Urothelium cell line (cell line): Measurements from ENCODE around the gene SUCLG2.

Source experiments
- DNase-seq: peaks from one replicate; pipeline ENCODE4 v3.0.0; 2011; ENCODE audit warnings: low spot score, mixed read lengths
- FAIRE-seq: peaks from 2 replicates; lab custom pipeline; 2011; peaks lifted over from hg19 to GRCh38; lab: Jason Lieb, UNC

The SUCLG2 gene

GRCh38 chr3:67405193-67405592 lies 249.2 kb downstream of the SUCLG2 start:
- no peak for FAIRE-seq

DNA sequence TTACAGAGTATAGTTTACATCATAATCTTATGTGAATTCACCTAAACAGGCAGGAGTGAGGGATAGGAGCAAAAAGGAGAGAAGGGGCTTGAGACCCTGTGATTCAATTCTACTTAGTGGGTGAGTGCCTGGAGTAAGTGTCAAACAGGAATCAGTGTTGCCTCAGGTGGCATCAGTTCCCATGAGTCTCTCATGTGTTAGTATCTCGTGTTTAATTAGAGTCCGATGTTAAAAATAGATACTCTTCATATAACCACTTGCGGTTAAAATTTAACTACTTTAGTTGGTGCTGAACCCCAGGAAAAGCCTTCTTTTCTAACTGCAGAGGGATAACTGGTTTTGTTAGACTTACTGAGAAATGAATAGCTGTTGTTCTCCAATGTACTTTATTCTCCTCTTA lies 251.5 kb downstream of the SUCLG2 start:
- DNase-seq (no peak), FAIRE-seq (no peak)

More at GRCh38 chr3:67405193-67405592, 249.2 kb downstream of the SUCLG2 start:
- DNase-seq = no peak

DNA sequence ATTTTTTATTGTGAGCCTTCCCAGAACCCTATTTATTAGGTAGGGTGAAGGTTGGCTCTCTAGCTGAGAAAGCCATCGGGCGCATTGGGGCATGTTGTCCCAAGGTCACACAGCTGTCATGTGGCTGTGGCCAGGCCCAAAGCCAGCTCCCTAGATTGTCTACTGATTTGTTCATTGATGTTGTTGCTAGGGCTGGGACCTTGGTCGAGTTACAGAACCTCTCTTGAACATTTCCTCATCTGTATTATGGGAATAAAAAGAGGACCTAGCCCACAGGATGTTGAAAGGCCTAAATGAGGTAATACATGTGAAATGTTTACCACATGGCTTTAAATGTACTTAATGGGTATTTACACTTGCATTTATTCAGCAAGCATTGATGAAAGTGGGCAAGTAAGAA lies 252.5 kb downstream of the SUCLG2 start:
- no peak for FAIRE-seq
- DNase-seq = no peak

DNA sequence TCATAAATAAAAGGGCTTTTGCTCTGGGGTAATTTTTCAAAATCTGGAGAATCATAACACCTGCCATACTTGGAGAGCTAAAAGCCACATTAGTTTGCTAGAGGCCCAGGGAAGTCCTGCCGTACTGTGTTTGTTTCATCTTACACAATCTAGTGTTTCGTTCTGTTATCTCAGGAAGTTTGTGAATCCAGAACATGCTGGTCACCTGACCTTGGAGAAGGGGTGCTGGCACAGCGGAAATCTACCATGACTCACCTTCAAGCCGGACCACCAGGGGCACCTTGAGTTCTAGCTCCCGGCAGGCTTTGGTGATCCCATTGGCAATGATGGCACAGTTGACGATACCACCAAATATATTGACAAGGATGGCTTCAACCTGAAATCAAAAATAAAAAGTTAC lies 253.9 kb downstream of the SUCLG2 start:
- FAIRE-seq (no peak), DNase-seq (no peak)

DNA sequence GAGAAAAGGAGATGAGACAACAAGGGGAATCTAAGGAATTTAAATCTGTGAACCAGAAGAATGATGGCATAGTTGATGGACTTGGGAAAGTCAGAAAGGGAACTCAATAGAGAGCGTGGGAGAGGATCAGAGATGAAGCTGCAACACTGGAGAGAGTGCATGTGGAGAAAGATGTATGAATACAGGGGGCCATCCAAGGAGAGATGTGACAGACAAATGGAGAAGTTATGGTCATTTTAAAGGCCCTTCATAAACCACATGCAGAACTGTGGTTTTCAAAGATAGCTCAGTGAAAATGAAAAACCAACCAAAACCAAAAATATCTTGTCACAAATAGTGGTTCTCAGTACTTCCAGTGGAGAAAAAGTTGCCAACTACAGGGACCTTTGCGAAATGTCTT lies 265.2 kb downstream of the SUCLG2 start:
- DNase-seq (no peak), FAIRE-seq (no peak)

- no peak for DNase-seq
- no peak for FAIRE-seq
Measured at GRCh38 chr3:67388738-67389137, 265.7 kb downstream of the SUCLG2 start.

DNA sequence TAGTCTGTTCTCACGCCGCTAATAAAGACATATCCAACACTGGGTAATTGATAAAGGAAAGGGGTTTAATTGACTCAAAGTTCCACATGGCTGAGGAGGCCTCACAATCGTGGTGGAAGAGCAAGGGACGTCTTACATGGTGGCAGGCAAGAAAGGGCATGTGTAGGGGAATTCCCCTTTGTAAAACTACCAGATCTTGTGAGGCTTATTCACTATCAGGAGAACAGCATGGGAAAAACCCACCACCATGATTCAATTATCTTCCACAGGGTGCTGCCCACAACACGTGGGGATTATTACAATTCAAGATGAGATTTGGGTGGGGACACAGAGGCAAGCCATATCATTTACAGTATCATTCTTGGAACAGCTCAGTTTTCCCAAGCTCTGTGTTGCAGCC lies 268.0 kb downstream of the SUCLG2 start:
- DNase-seq = no peak
- FAIRE-seq = no peak

GRCh38 chr3:67384760-67385397 lies 269.5 kb downstream of the SUCLG2 start:
- FAIRE-seq = no peak
- DNase-seq = peak; percentile 38

- FAIRE-seq = no peak
- no peak for DNase-seq
Measured at GRCh38 chr3:67384016-67384415, 270.4 kb downstream of the SUCLG2 start.

DNA sequence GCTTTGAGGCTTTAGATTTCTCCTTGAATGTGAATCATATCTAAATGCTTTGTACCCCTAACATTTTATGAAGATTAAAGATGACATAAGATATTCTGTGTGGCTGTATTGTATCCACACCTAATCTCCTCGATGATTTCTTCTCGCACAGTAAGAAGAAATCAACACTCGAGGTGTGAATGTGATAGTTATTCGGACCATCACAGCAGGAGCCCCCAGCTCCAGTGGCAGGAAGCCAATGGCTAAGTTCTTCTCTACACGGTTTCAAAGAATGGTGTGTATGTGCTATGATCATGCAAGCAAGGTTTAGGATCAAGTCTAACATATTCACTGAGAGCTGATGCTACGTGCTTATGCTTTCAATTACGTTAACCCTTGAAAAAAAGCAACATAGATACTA lies 271.0 kb downstream of the SUCLG2 start:
- no peak for DNase-seq
- no peak for FAIRE-seq

- no peak for DNase-seq
- FAIRE-seq = no peak
Measured at GRCh38 chr3:67382536-67382935, 271.9 kb downstream of the SUCLG2 start.

- no peak for DNase-seq
- FAIRE-seq = no peak
Measured at GRCh38 chr3:67381667-67382272, 272.6 kb downstream of the SUCLG2 start.

DNA sequence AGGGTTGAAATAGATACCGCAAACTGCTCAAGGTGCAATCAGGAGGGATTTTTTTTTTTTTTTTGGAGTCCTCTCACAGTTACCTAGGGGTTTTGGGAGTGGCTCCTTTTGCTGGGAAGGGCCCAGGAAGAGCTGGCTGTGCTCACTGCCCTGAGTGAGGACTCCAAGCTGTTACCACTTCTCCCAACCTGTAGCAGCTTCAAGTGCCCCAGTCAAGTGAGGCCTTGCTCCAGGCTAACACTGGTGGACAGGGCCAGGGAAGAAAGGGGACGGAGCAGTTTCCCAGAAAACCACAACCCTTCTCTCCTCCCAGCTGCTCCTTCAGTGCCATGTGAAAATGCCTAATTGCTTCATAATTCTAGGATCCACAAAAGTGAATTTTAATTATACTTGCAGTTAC lies 274.3 kb downstream of the SUCLG2 start:
- no peak for DNase-seq
- FAIRE-seq = no peak

DNA sequence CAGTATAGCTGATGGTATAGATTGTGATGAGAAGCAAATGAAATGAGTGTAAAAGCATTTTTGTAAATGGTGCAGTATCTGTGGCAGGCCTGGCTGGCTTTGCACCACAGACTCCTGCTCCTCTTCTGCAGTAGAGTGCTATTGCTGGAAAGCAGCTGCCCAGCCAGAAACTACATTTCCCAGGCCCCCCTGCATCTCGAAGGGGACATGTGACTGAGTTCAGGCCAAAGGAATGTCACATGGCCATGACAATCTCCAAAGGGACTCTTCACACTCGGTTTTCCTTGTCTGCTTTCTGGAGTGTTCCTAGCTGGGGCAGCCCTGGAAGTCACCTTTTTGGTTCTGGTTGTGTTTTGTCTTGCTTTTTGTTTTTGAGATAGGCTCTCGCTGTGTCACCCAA lies 277.1 kb downstream of the SUCLG2 start:
- FAIRE-seq = no peak
- DNase-seq = no peak

- no peak for DNase-seq
- FAIRE-seq = no peak
Measured at GRCh38 chr3:67376416-67376815, 278.0 kb downstream of the SUCLG2 start.

DNA sequence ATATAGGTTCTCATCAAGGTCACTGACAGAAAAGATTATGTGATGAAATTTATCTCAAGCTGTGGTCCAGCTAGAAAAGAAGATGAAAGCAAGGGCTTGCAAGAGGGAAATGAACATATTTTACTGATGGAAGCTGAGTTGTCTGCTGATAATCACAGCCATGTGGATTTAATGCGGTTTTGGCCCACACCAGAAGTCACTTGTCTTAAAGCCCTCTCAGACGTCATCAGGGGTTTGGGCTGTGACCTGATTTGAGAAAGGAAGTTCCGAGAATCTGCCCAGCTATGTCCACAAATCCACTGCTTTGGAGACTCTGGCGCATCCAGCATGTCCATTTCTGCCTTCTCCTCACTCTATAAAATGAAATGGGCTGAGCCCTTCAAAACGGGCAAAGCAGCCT lies 278.4 kb downstream of the SUCLG2 start:
- no peak for FAIRE-seq
- no peak for DNase-seq

DNA sequence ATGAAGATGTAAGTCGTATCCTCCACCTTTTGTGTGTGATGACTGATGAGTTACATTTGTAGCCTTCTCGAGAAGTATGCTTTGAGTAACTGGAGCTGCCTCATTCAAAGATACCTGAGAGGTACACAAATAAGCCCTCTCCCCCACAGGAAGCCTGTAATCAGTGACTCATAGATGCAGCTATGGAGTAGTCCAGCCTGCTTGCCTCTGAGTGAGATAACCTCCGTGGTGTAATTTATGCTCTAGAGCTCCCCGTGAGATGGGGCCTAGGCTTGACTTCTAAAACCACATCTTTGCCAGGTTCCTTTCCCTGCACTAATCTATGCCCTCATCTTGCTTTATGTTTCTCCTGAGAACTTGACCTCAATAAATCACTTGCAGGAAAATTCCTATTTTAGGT lies 291.7 kb downstream of the SUCLG2 start:
- FAIRE-seq = no peak
- peak; percentile 20 for DNase-seq

- FAIRE-seq (no peak), DNase-seq (no peak)
Measured at GRCh38 chr3:67361770-67362169, 292.6 kb downstream of the SUCLG2 start.

- DNase-seq = no peak
- no peak for FAIRE-seq
Measured at GRCh38 chr3:67361323-67361722, 293.1 kb downstream of the SUCLG2 start.

DNA sequence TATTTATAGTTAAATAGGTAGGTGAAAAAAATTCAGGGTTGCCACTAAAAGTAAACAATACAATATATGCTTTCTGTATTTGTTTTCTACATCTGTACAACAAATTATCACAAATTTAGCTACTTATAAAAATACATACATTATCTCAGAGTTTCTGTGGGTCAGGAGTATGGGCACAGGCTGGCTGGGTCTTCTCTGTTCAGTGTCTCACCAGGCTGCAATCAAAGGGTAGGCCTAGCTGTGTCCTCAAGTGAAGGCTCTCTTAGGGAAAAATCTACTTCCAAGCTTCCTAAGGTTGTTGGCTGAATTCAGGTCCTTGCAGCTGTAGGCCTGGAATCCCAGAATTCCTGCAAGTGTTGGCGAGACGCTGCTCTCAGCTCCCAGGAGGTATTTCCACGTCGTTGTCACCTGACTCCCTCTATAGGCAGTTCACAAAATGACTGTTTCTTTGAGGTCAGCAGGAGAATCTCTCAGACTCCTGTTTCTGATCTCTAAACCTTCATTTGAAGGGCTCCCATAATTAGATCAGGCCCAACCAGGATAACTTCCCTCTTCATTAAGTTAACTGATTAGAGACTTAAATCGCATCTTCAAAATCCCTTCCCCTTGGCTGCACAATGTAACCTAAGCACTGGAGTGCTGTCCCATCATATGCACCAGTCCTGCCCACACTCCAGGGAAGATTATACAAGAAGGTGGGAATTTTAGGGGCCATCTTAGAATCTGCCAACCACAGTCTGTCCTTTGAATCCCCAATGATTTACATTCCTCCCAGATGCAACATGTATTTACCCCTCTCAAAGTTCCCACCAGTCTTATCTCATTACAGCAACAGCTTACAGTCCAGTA lies 296.6 kb downstream of the SUCLG2 start:
- DNase-seq (peak; percentile 60), FAIRE-seq (no peak)

GRCh38 chr3:67349551-67350174 lies 304.7 kb downstream of the SUCLG2 start:
- DNase-seq (no peak), FAIRE-seq (no peak)

DNA sequence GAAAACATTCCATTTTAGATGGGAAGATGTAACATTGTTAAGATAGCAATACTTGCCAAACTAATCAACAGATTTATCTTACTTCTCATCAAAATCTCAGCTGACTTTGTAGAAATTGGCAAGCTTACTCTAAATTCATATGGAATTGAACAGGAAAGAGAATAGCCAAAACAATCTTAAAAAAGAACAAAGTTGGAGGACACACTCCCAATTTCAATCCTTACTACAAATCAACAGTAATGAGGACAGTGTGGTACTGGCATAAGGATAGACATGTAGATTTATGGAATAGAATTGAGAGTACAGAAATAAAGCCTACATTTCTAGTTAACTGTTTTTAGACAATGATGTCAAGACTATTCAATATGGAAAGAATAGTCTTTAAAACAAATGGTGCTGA lies 308.3 kb downstream of the SUCLG2 start:
- no peak for DNase-seq
- FAIRE-seq = no peak
